Measurements from ENCODE around the gene BEND4. TPM values are rescaled to one million over a fixed set of nuclear protein-coding genes. Genes with fewer than 3 reads are reported as not detected.
A peak's percentile ranks its signal among the peaks of the same experiment; 100 is the strongest.
"Not testable (repeated sequence)": the region's sequence is repeated elsewhere in the genome, so short reads cannot be mapped to it uniquely, and the experiment has no call there.

BEND4 gene
- total RNA-seq = under 1 TPM in 3 of 5 experiments, not detected in 2; 0.19 to 0.32 (median 0.27) TPM
- polyA plus RNA-seq = not detected
- not detected for total RNA-seq

GRCh38 chr4:42152507-42153504 is at the start of gene BEND4:
Gene BEND4, minus strand, starts transcription at chr4:42152655. Its CDS starts 512 bp downstream, at chr4:42152143.
- no peaks in the 10 kb centered on the region for H3K27me3 ChIP-seq (ENCODE audit: control insufficient read depth in 2 of 2, insufficient read depth in 2 of 2, low read length in 2 of 2)
- ChIA-PET CTCF (no interaction called here), POLR2A (no interaction called here)
- no peaks in the 10 kb centered on the region for H3K9me3 ChIP-seq (ENCODE audit: control insufficient read depth in 2 of 3, low read length in 3 of 3)
- H3K27ac Mint-ChIP-seq = no peak within 1 kb of the TSS
- H3K36me3 Mint-ChIP-seq = peaks cover 0 to 10% (median 3%) of the 10 kb centered on the region in 5 donors
- H3K27me3 Mint-ChIP-seq = peaks cover 60 to 75% (median 67%) of the 10 kb centered on the region in 5 donors
- H3K4me3 ChIP-seq (ENCODE audit: low read length) = no peak within 1 kb of the TSS
- no peak within 1 kb of the TSS for H3K27ac ChIP-seq (ENCODE audit: low read depth, low read length)
- H3K9me3 Mint-ChIP-seq = peaks cover 0 to 2% (median 0%) of the 10 kb centered on the region in 11 donors
- ATAC-seq (peak; percentile 27), DNase-seq (peak in 1 of 9 donors; percentile 21)
- H3K36me3 ChIP-seq (ENCODE audit: control insufficient read depth in 2 of 3, insufficient read depth in 3 of 3, low read length in 3 of 3) = no peaks in the 10 kb centered on the region
- H3K4me1 ChIP-seq (ENCODE audit: control insufficient read depth in 2 of 2, insufficient read depth in 2 of 2, low read length in 2 of 2) = no peaks in the 10 kb centered on the region
- intact Hi-C loops (cut with micrococcal nuclease) = no loop called here
- peaks cover 15 to 30% (median 18%) of the 10 kb centered on the region in 7 donors for H3K4me1 Mint-ChIP-seq
- H3K4me3 Mint-ChIP-seq = peak within 1 kb of the TSS; percentile 55 to 97 (median 72)

- POLR2A ChIA-PET = no interaction called here
- CTCF ChIA-PET = no interaction called here
These were observed 44.9 kb upstream of the BEND4 start for GRCh38 chr4:42197341-42197740.

GRCh38 chr4:42172921-42173320 is 20.5 kb upstream of the BEND4 start:
- Histone ChIP-seq H3K36me3 (ENCODE audit: control insufficient read depth in 2 of 3, insufficient read depth in 3 of 3, low read length in 3 of 3) (no peaks in the 10 kb centered on the region), H3K9me3 (ENCODE audit: control insufficient read depth in 2 of 3, low read length in 3 of 3) (no peaks in the 10 kb centered on the region), H3K27ac (ENCODE audit: low read depth, low read length) (no peak overlapping the region), H3K27me3 (ENCODE audit: control insufficient read depth in 2 of 2, insufficient read depth in 2 of 2, low read length in 2 of 2) (no peaks in the 10 kb centered on the region), H3K4me1 (ENCODE audit: control insufficient read depth in 2 of 2, insufficient read depth in 2 of 2, low read length in 2 of 2) (no peaks in the 10 kb centered on the region), H3K4me3 (ENCODE audit: low read length) (no peak overlapping the region)
- DNase-seq (no peak), ATAC-seq (no peak)
- H3K27me3 Mint-ChIP-seq = peaks cover 4 to 13% (median 7%) of the 10 kb centered on the region in 5 donors
- peaks cover 0 to 10% (median 0%) of the 10 kb centered on the region in 11 donors for H3K9me3 Mint-ChIP-seq
- H3K4me3 Mint-ChIP-seq = no peak overlapping the region
- ChIA-PET POLR2A (no interaction called here), CTCF (no interaction called here)
- no peaks in the 10 kb centered on the region for H3K36me3 Mint-ChIP-seq
- intact Hi-C loops (cut with micrococcal nuclease) = no loop called here
- H3K27ac Mint-ChIP-seq = no peak overlapping the region
- H3K4me1 Mint-ChIP-seq = peaks cover 0 to 4% (median 0%) of the 10 kb centered on the region in 7 donors

More at GRCh38 chr4:42197341-42197740, 44.9 kb upstream of the BEND4 start:
- ATAC-seq (no peak), DNase-seq (no peak)
- H3K4me3 Mint-ChIP-seq = no peak overlapping the region
- Histone ChIP-seq H3K4me1 (ENCODE audit: control insufficient read depth in 2 of 2, insufficient read depth in 2 of 2, low read length in 2 of 2) (no peaks in the 10 kb centered on the region), H3K27ac (ENCODE audit: low read depth, low read length) (no peak overlapping the region), H3K27me3 (ENCODE audit: control insufficient read depth in 2 of 2, insufficient read depth in 2 of 2, low read length in 2 of 2) (no peaks in the 10 kb centered on the region), H3K9me3 (ENCODE audit: control insufficient read depth in 2 of 3, low read length in 3 of 3) (no peaks in the 10 kb centered on the region), H3K4me3 (ENCODE audit: low read length) (no peak overlapping the region), H3K36me3 (ENCODE audit: control insufficient read depth in 2 of 3, insufficient read depth in 3 of 3, low read length in 3 of 3) (no peaks in the 10 kb centered on the region)
- no peaks in the 10 kb centered on the region for H3K4me1 Mint-ChIP-seq
- peaks cover 0 to 12% (median 0%) of the 10 kb centered on the region in 5 donors for H3K27me3 Mint-ChIP-seq
- peaks cover 0 to 4% (median 0%) of the 10 kb centered on the region in 11 donors for H3K9me3 Mint-ChIP-seq
- H3K36me3 Mint-ChIP-seq = peaks cover 0 to 3% (median 0%) of the 10 kb centered on the region in 5 donors
- intact Hi-C loops (cut with micrococcal nuclease) = no loop called here
- no peak overlapping the region for H3K27ac Mint-ChIP-seq

- H3K27me3 Mint-ChIP-seq = peaks cover 5 to 13% (median 8%) of the 10 kb centered on the region in 5 donors
- Histone ChIP-seq H3K4me1 (ENCODE audit: control insufficient read depth in 2 of 2, insufficient read depth in 2 of 2, low read length in 2 of 2) (no peaks in the 10 kb centered on the region), H3K36me3 (ENCODE audit: control insufficient read depth in 2 of 3, insufficient read depth in 3 of 3, low read length in 3 of 3) (no peaks in the 10 kb centered on the region), H3K27ac (ENCODE audit: low read depth, low read length) (no peak overlapping the region), H3K4me3 (ENCODE audit: low read length) (no peak overlapping the region), H3K27me3 (ENCODE audit: control insufficient read depth in 2 of 2, insufficient read depth in 2 of 2, low read length in 2 of 2) (no peaks in the 10 kb centered on the region), H3K9me3 (ENCODE audit: control insufficient read depth in 2 of 3, low read length in 3 of 3) (no peaks in the 10 kb centered on the region)
- H3K4me3 Mint-ChIP-seq = no peak overlapping the region
- ChIA-PET CTCF (no interaction called here), POLR2A (no interaction called here)
- ATAC-seq = no peak
- H3K36me3 Mint-ChIP-seq = no peaks in the 10 kb centered on the region
- peaks cover 0 to 4% (median 0%) of the 10 kb centered on the region in 7 donors for H3K4me1 Mint-ChIP-seq
- no peak overlapping the region for H3K27ac Mint-ChIP-seq
- intact Hi-C loops (cut with micrococcal nuclease) = no loop called here
- no peak for DNase-seq
- peaks cover 0 to 5% (median 0%) of the 10 kb centered on the region in 11 donors for H3K9me3 Mint-ChIP-seq
These were observed 19.8 kb upstream of the BEND4 start for GRCh38 chr4:42172128-42172790.

GRCh38 chr4:42167709-42168108 is 15.3 kb upstream of the BEND4 start:
- CTCF ChIA-PET = no interaction called here
- ATAC-seq (no peak), DNase-seq (no peak)
- Histone ChIP-seq H3K36me3 (ENCODE audit: control insufficient read depth in 2 of 3, insufficient read depth in 3 of 3, low read length in 3 of 3) (no peaks in the 10 kb centered on the region), H3K27me3 (ENCODE audit: control insufficient read depth in 2 of 2, insufficient read depth in 2 of 2, low read length in 2 of 2) (no peaks in the 10 kb centered on the region), H3K4me1 (ENCODE audit: control insufficient read depth in 2 of 2, insufficient read depth in 2 of 2, low read length in 2 of 2) (no peaks in the 10 kb centered on the region), H3K9me3 (ENCODE audit: control insufficient read depth in 2 of 3, low read length in 3 of 3) (no peaks in the 10 kb centered on the region), H3K4me3 (ENCODE audit: low read length) (no peak overlapping the region), H3K27ac (ENCODE audit: low read depth, low read length) (no peak overlapping the region)
- Mint-ChIP-seq H3K4me3 (no peak overlapping the region), H3K27me3 (peaks cover 6 to 17% (median 9%) of the 10 kb centered on the region in 5 donors), H3K36me3 (no peaks in the 10 kb centered on the region), H3K4me1 (peaks cover 0 to 4% (median 0%) of the 10 kb centered on the region in 7 donors), H3K27ac (no peak overlapping the region), H3K9me3 (peaks cover 0 to 6% (median 2%) of the 10 kb centered on the region in 11 donors)
- POLR2A ChIA-PET = no interaction called here
- intact Hi-C loops (cut with micrococcal nuclease) = no loop called here

GRCh38 chr4:42166186-42166585 is 13.7 kb upstream of the BEND4 start:
- peaks cover 4 to 11% (median 6%) of the 10 kb centered on the region in 5 donors for H3K27me3 Mint-ChIP-seq
- ATAC-seq = not testable (repeated sequence)

More at GRCh38 chr4:42166186-42166585, 13.7 kb upstream of the BEND4 start:
- H3K4me3 Mint-ChIP-seq; H3K9me3 ChIP-seq (ENCODE audit: control insufficient read depth in 2 of 3, low read length in 3 of 3); intact Hi-C loops (cut with micrococcal nuclease); H3K4me1 Mint-ChIP-seq; H3K27me3 ChIP-seq (ENCODE audit: control insufficient read depth in 2 of 2, insufficient read depth in 2 of 2, low read length in 2 of 2); H3K36me3 ChIP-seq (ENCODE audit: control insufficient read depth in 2 of 3, insufficient read depth in 3 of 3, low read length in 3 of 3); H3K27ac ChIP-seq (ENCODE audit: low read depth, low read length); H3K9me3 Mint-ChIP-seq; H3K4me1 ChIP-seq (ENCODE audit: control insufficient read depth in 2 of 2, insufficient read depth in 2 of 2, low read length in 2 of 2); H3K36me3 Mint-ChIP-seq; H3K27ac Mint-ChIP-seq; CTCF ChIA-PET; DNase-seq; H3K4me3 ChIP-seq (ENCODE audit: low read length); POLR2A ChIA-PET: not testable (repeated sequence)

Measured in naive thymus-derived CD4-positive, alpha-beta T cell (primary cell).